Hypothalamus (tissue), 51 donors: ENCODE measurements around the gene UFL1.

Source experiments
- DNase-seq, 51 donors: peaks; one replicate each; lab custom pipeline; 2025; lab: John Stamatoyannopoulos, UW

The UFL1 gene

DNA sequence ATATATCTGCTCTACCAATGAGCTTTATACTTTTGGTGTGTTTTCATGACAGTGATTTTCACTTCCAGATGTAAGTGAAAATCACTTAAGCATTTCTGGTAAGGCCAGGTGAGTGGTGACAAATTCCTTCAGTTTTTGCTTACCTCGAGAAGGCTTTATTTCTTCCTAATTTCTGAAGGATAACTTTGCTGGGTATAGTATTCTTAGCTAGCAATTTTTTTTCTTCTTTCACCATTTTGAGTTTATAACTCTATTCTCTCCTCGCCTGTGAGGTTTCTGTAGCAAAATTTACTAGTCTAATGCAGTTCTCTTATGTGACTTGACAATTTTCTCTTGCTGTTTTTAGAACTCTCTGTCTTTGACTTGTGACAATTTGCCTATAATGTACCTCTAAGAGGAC, 48.4 kb downstream of the UFL1 start:
- no peak for DNase-seq

DNA sequence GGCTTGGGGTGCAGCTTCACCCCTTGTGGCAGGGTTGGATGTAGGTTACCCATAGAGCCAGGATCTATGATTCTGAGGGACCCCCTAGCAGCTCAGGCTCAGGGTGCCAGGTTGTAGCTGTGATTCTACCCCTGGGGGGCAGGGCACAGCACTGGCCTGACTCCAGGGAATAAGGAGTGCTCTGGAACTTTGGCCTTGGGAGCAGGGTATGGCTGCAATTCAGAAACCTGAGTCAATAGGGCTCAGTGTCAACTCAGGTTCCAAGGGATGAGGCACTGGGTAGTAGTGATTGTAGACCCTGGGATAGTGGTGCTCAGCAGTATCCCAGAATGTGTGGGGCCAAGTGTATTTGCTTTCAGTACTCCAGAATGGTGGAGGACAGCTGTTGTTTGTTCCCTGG, 49.9 kb downstream of the UFL1 start:
- DNase-seq: no peak

DNA sequence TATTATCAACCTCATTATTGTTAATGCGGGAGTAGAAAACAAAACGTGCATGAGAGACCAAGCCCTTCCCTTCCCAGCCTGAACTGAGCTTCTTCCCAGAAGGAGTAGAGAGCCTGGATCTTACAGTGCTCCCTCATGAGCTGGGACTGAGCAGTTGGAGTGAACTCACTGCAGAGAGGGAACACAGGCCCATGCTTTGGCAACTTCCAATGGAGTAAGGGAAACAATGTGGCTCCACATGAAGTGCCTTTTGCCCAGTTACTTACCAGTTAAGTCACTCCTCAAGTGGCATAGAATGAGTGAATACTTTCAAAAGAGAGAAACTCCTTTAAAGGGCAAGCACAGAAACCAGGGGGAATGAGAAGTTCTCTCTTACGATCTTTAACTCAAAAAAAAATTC, 53.8 kb downstream of the UFL1 start:
- peak in 11 of 51 donors; percentile 1 to 22 (median 5) for DNase-seq

DNA sequence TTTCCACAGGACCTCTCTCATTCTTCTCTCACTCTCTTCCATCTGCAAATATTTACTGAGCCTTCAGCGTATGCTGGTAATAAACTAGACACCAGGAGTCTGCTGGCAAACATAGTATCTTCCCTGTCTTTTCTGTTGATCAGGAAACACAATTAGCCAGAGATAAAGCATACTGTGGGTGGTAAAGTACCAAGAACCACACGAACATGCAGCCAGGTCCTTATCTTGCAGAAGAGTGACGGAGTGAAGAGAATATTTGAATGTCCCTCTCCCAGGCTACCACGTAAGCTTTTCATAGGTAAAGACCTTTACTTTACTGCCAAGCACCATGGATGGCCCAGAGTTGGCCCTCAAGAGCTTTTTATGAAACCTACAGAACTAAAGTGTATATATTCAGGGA, 54.6 kb downstream of the UFL1 start:
- DNase-seq: no peak

DNA sequence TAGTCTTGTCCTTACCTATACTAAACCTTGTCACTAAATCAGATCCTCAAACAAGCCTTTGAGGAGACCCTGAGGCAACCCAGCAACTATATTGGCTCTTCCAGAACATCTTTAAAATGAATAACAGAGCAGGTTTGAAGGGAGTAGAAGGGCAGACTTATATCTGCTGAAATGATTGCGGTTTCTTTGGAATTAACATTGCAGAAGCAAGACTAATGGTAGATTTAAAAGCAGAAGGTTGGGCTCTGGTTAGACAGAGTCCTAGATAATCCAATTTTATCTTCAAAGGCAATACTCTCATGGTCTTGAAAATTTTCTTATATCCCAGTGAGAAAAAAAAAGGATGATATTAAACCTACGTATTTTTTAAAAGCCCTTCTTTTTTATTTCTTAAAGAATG, 60.4 kb downstream of the UFL1 start:
- no peak for DNase-seq

DNA sequence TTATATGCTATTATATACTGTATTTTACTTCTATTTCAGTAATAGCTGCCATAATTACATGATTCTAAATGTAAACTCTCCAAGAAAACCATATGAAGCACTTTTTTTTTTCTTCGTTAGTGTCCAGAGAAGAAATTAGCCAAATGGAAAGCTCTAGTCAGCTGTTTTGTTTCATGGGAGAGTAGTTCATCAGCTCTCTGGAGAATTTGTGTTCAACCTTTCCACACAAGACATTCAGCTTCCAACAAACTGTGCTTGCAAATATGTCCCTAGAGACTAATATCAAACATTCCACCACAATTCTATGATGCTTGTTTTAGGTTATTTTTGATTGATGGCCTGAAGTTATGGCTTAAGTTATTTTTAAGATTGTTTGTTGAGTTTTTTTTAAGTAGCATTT, 60.8 kb downstream of the UFL1 start:
- DNase-seq: no peak

DNA sequence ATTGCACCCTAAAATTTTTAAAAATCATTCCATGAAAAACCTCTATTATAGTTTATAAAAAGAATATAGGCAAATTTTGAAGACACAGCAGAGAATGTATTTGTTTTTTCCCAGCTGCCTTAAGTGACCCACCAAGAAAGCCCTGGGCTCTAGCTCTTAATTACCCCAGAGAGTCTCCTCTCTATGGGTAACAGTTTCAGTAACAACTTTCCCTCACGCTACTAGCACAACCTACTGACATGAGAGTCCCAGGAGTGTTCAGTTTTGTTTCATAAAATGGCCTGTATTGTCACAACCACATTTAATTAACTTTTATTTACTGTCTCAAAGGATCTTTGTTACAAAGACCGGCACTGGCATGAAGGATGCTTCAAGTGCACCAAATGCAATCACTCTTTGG, 82.8 kb downstream of the UFL1 start:
- DNase-seq: no peak
